ENCODE data around the gene OPTC. TPM values are rescaled to one million over a fixed set of nuclear protein-coding genes. Genes with fewer than 3 reads are reported as not detected.

The OPTC gene
- total RNA-seq, 1 experiment from 2014 or later = not detected

DNA sequence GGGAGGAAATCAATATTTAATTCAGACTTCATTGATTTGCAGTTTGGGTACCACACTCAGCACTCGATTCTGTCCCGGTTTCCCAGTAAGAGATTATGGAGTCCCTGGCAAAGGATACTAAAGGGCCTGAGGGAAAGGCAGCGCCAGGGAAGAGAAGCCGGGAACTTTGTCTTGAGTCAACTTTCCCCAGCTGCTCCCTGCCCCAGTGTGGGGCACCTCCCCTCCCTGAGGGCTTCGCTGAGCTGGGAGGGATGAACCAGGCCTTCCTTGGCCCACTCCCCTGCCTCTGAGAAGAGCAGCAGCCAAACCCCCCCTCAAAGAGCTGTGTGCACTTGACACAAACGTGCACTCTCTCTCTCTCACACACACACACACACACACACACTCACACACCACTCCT, 32.6 kb downstream of the OPTC start:
- H3K9ac ChIP-seq (ENCODE audit: low read length) = no peak overlapping the region
- H3K4me2 ChIP-seq (ENCODE audit: low read length) = no peak overlapping the region
- no peaks in the 10 kb centered on the region; a peak in 1 of 4 replicates for H3K4me1 ChIP-seq (ENCODE audit: control insufficient read depth in 1 of 2, insufficient read depth in 2 of 2, low read length in 2 of 2)
- ChIA-PET CTCF (interaction anchor here (1.8 kb wide), 1 partner anchor 22 kb away, joined by 5 read pairs; no protein-coding TSS in a partner anchor), POLR2A (no interaction called here), RAD21 (ENCODE audit: low non-redundant PET in 1 of 2, low total read pairs in 2 of 2, uncharacterized antibody in 2 of 2, unreplicated experiment in 2 of 2) (no interaction called here)
- no peaks in the 10 kb centered on the region for H3K9me2 ChIP-seq (ENCODE audit: insufficient read depth)
- BruUV-seq (replicated peaks) = no TSS peak
- no peak overlapping the region for H3K4me3 ChIP-seq (replicated peaks in 1 of 2; ENCODE audit: low read depth in 1 of 2, low read length in 2 of 2)
- H3K27ac ChIP-seq (ENCODE audit: low read depth, low read length) = no peak overlapping the region
- H3K9me3 ChIP-seq (ENCODE audit: control insufficient read depth in 1 of 2, insufficient read depth in 1 of 2, low read depth in 1 of 2, low read length in 2 of 2) = no peaks in the 10 kb centered on the region
- no peaks in the 10 kb centered on the region for H3K36me3 ChIP-seq (ENCODE audit: control insufficient read depth in 1 of 2, insufficient read depth in 2 of 2, low read length in 2 of 2)
- H2AFZ ChIP-seq (ENCODE audit: low read depth, low read length, poor library complexity, severe bottlenecking) = no peak overlapping the region
- no peaks in the 10 kb centered on the region for H3K27me3 ChIP-seq (ENCODE audit: insufficient read depth, low read length)
- DNase-seq (ENCODE audit: low read depth, low spot score) (no peak), ATAC-seq (no peak)
- no peaks in the 10 kb centered on the region for H4K20me1 ChIP-seq (ENCODE audit: insufficient read depth)
- TF ChIP-seq, protein P1, sequence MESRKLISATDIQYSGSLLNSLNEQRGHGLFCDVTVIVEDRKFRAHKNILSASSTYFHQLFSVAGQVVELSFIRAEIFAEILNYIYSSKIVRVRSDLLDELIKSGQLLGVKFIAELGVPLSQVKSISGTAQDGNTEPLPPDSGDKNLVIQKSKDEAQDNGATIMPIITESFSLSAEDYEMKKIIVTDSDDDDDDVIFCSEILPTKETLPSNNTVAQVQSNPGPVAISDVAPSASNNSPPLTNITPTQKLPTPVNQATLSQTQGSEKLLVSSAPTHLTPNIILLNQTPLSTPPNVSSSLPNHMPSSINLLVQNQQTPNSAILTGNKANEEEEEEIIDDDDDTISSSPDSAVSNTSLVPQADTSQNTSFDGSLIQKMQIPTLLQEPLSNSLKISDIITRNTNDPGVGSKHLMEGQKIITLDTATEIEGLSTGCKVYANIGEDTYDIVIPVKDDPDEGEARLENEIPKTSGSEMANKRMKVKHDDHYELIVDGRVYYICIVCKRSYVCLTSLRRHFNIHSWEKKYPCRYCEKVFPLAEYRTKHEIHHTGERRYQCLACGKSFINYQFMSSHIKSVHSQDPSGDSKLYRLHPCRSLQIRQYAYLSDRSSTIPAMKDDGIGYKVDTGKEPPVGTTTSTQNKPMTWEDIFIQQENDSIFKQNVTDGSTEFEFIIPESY (IDR thresholded peaks at IDR 0.05; ENCODE audit: extremely low read depth, insufficient replicate concordance, low read length) = no peak
- TF ChIP-seq POLR2AphosphoS5 (IDR thresholded peaks at IDR 0.05; ENCODE audit: low read depth, low read length) = no peak
- TF ChIP-seq EZH2 (IDR thresholded peaks at IDR 0.05) = no peak
- no peak for TF ChIP-seq ZNF274 (IDR thresholded peaks at IDR 0.05; ENCODE audit: low read depth, low read length)
- no peaks in the 10 kb centered on the region for H3K79me2 ChIP-seq (ENCODE audit: insufficient read depth, low read length)
- intact Hi-C loops (cut with micrococcal nuclease) = no loop called here

DNA sequence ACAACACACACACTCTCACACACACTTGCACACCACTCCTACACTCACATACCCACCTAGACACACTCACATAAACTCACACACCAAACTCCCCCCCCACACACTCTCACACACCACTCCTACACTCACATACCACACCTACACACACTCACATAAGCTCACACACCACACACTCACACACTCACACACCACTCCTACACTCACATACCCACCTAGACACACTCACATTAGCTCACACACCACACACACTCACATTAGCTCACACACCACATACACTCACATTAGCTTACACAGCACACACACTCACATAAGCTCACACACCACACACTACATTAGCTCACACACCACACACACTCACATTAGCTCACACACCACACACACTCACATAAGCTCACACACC, 33.1 kb downstream of the OPTC start:
- H3K36me3 ChIP-seq (ENCODE audit: control insufficient read depth in 1 of 2, insufficient read depth in 2 of 2, low read length in 2 of 2) = no peaks in the 10 kb centered on the region
- no TSS peak for BruUV-seq (replicated peaks)
- no peak for DNase-seq (ENCODE audit: low read depth, low spot score)
- intact Hi-C loops (cut with micrococcal nuclease) = no loop called here
- no peaks in the 10 kb centered on the region for H4K20me1 ChIP-seq (ENCODE audit: insufficient read depth)
- no peak for ATAC-seq
- CTCF ChIA-PET = interaction anchor here (1.8 kb wide), 1 partner anchor 23 kb away, joined by 5 read pairs; no protein-coding TSS in a partner anchor
- no peak overlapping the region for H2AFZ ChIP-seq (ENCODE audit: low read depth, low read length, poor library complexity, severe bottlenecking)
- H3K9me3 ChIP-seq (ENCODE audit: control insufficient read depth in 1 of 2, insufficient read depth in 1 of 2, low read depth in 1 of 2, low read length in 2 of 2) = no peaks in the 10 kb centered on the region
- H3K27me3 ChIP-seq (ENCODE audit: insufficient read depth, low read length) = no peaks in the 10 kb centered on the region
- H3K4me2 ChIP-seq (ENCODE audit: low read length) = no peak overlapping the region
- H3K27ac ChIP-seq (ENCODE audit: low read depth, low read length) = no peak overlapping the region
- no peaks in the 10 kb centered on the region; a peak in 1 of 4 replicates for H3K4me1 ChIP-seq (ENCODE audit: control insufficient read depth in 1 of 2, insufficient read depth in 2 of 2, low read length in 2 of 2)
- POLR2A ChIA-PET = no interaction called here
- H3K79me2 ChIP-seq (ENCODE audit: insufficient read depth, low read length) = no peaks in the 10 kb centered on the region
- RAD21 ChIA-PET (ENCODE audit: low non-redundant PET in 1 of 2, low total read pairs in 2 of 2, uncharacterized antibody in 2 of 2, unreplicated experiment in 2 of 2) = no interaction called here
- no peak overlapping the region for H3K4me3 ChIP-seq (replicated peaks in 1 of 2; ENCODE audit: low read depth in 1 of 2, low read length in 2 of 2)
- no peaks in the 10 kb centered on the region for H3K9me2 ChIP-seq (ENCODE audit: insufficient read depth)
- H3K9ac ChIP-seq (ENCODE audit: low read length) = no peak overlapping the region
- TF ChIP-seq POLR2A (IDR thresholded peaks at IDR 0.05; ENCODE audit: borderline replicate concordance, extremely low read depth, insufficient read depth, insufficient read length) (no peak), JUND (IDR thresholded peaks at IDR 0.05) (no peak), CBX3 (IDR thresholded peaks at IDR 0.05; ENCODE audit: low read depth) (no peak), YY1 (IDR thresholded peaks at IDR 0.05; ENCODE audit: extremely low read depth, insufficient replicate concordance, low read depth, low read length) (no peak), EZH2 (IDR thresholded peaks at IDR 0.05) (no peak), CEBPB (IDR thresholded peaks at IDR 0.05; ENCODE audit: low read depth) (no peak), TCF7L2 (IDR thresholded peaks at IDR 0.05; ENCODE audit: borderline replicate concordance, extremely low read depth, insufficient read depth, insufficient read length) (no peak), ZNF274 (IDR thresholded peaks at IDR 0.05; ENCODE audit: low read depth, low read length) (no peak), ELF1 (IDR thresholded peaks at IDR 0.05; ENCODE audit: borderline replicate concordance, low read depth) (no peak), SP1 (IDR thresholded peaks at IDR 0.05; ENCODE audit: low read depth) (no peak)
- TF ChIP-seq, protein P2, sequence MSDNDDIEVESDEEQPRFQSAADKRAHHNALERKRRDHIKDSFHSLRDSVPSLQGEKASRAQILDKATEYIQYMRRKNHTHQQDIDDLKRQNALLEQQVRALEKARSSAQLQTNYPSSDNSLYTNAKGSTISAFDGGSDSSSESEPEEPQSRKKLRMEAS (IDR thresholded peaks at IDR 0.05) = no peak
- TF ChIP-seq, protein P3, sequence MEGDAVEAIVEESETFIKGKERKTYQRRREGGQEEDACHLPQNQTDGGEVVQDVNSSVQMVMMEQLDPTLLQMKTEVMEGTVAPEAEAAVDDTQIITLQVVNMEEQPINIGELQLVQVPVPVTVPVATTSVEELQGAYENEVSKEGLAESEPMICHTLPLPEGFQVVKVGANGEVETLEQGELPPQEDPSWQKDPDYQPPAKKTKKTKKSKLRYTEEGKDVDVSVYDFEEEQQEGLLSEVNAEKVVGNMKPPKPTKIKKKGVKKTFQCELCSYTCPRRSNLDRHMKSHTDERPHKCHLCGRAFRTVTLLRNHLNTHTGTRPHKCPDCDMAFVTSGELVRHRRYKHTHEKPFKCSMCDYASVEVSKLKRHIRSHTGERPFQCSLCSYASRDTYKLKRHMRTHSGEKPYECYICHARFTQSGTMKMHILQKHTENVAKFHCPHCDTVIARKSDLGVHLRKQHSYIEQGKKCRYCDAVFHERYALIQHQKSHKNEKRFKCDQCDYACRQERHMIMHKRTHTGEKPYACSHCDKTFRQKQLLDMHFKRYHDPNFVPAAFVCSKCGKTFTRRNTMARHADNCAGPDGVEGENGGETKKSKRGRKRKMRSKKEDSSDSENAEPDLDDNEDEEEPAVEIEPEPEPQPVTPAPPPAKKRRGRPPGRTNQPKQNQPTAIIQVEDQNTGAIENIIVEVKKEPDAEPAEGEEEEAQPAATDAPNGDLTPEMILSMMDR (IDR thresholded peaks at IDR 0.05 in 2 of 3, conservative IDR thresholded peaks at IDR 0.05 in 1 of 3; ENCODE audit: borderline replicate concordance in 1 of 3, insufficient read depth in 1 of 3, low read depth in 2 of 3, low read length in 2 of 3) = no peak
- TF ChIP-seq, protein P1 (IDR thresholded peaks at IDR 0.05; ENCODE audit: extremely low read depth, insufficient replicate concordance, low read length) = no peak
